GM12865 (cell line): ENCODE data around the gene MZB1.

ENCODE experiments used
- DNase-seq: peaks from one replicate; pipeline ENCODE4 v3.0.0; 2010; ENCODE audit warnings: low read depth
- H3K4me3 ChIP-seq: 2 replicates; pipeline ENCODE4 v1.5.1; 2011; ENCODE audit warnings: mild to moderate bottlenecking, low read depth, low read length, control low read depth
- TF ChIP-seq, protein P1 (sequence below): IDR thresholded peaks from 2 replicates; pipeline ENCODE4 v1.5.1; 2011; ENCODE audit warnings: low read length, control low read depth, low read depth, inconsistent platforms; ENCODE audit not compliant: insufficient read depth; ENCODE audit errors: missing control alignments

Gene MZB1

GRCh38 chr5:139379626-139380449 lies 9.9 kb downstream of the MZB1 start:
- TF ChIP-seq, protein P1, sequence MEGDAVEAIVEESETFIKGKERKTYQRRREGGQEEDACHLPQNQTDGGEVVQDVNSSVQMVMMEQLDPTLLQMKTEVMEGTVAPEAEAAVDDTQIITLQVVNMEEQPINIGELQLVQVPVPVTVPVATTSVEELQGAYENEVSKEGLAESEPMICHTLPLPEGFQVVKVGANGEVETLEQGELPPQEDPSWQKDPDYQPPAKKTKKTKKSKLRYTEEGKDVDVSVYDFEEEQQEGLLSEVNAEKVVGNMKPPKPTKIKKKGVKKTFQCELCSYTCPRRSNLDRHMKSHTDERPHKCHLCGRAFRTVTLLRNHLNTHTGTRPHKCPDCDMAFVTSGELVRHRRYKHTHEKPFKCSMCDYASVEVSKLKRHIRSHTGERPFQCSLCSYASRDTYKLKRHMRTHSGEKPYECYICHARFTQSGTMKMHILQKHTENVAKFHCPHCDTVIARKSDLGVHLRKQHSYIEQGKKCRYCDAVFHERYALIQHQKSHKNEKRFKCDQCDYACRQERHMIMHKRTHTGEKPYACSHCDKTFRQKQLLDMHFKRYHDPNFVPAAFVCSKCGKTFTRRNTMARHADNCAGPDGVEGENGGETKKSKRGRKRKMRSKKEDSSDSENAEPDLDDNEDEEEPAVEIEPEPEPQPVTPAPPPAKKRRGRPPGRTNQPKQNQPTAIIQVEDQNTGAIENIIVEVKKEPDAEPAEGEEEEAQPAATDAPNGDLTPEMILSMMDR, result no peak
- no peak overlapping the region for H3K4me3 ChIP-seq
- DNase-seq, result no peak

GRCh38 chr5:139378941-139379361 lies 10.8 kb downstream of the MZB1 start:
- DNase-seq, result no peak
- TF ChIP-seq, protein P1, result no peak
- H3K4me3 ChIP-seq, result no peak overlapping the region

GRCh38 chr5:139378101-139378825 lies 11.4 kb downstream of the MZB1 start:
- H3K4me3 ChIP-seq, result no peak overlapping the region
- DNase-seq, result no peak
- TF ChIP-seq, protein P1, result no peak

GRCh38 chr5:139377226-139377625 lies 12.5 kb downstream of the MZB1 start:
- TF ChIP-seq, protein P1, result no peak
- DNase-seq, result no peak
- H3K4me3 ChIP-seq, result no peak overlapping the region

DNA sequence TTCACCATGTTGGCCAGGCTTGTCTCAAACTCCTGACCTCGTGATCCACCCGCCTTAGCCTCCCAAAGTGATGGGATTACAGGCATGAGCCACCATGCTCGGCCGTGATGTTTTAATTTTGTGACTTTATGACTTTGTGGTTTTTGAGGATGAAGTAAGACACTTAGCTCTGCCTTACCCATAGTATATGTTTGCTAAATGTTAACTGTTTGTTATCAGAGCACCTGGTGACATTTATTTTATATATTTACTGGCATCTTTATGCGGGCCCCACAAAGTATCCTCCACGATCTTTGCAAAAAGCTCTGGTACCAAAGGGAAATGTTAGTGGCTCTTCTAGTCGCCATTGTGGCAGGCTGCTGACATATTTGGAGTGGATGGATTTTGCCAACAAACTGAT lies 13.3 kb downstream of the MZB1 start:
- no peak for DNase-seq
- no peak overlapping the region for H3K4me3 ChIP-seq
- TF ChIP-seq, protein P1, result no peak

DNA sequence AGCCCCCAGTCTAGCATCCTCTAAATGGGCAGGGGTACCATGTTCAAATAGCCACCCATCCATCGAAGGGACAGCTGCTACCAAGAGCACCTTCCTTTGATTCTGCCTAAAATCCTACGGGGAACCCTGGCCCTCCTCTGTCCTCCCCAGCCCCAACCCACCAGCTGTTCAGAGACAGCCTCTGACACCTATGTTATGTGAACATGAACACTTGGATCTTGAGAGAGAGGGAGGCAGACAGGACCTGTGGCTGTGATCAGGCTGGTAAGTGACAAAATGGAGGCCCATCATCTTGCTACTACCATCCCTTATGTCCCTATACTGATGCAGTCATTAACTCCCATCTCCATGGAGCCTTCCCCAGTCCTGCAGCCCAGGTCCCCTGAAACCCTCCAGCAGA lies 14.8 kb downstream of the MZB1 start:
- no peak for DNase-seq

More for the DNA sequence above, 14.8 kb downstream of the MZB1 start:
- TF ChIP-seq, protein P1, result no peak
- H3K4me3 ChIP-seq, result no peak overlapping the region
